ENCODE results near the gene AMER3.

Gene AMER3

DNA sequence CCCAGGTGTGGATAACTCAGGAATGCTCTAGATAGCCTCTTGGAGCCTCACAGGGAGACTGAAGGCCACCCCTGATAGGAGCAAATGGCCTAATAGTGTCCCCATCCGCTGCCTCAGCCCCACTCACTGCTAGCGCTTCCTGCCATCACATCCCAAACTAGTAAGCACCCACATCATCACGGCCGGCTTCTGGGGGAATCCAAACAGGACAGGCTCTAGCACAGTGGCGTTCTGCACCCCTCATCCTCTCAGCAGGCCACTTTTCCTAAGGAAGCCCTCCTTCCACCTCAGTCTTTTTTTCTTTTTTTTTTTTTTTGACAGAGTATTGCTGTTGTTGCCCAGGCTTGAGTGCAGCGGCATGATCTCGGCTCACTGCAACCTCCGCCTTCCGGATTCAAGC lies 6.3 kb upstream of the AMER3 start:
- no peak for DNase-seq
- in situ Hi-C loops (cut with HindIII; ENCODE audit: low pct_ligation_motif_present, low pct_unique_long_range_greater_than_20kb, low sequenced_read_pairs), result no loop called here

DNA sequence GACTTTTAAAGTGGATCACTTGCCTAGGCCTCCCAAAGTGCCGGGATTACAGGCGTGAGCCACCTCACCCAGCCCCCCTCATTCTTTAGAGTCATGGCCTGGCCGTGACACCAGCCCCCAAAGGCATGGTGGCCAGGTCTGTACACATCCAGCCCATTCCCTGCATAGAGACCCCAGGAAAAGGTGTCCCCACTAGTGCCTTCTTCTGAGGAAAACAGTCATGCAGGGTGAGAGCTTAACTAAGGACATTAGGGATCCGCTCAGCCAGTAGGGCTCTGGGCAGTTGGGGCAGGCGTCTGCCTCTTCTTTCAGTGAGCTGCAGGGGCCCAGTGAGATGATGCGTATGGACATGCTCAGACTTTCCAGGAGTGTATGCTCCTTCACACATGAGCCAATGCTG lies 5.7 kb upstream of the AMER3 start:
- in situ Hi-C loops (cut with HindIII; ENCODE audit: low pct_ligation_motif_present, low pct_unique_long_range_greater_than_20kb, low sequenced_read_pairs), result no loop called here

DNA sequence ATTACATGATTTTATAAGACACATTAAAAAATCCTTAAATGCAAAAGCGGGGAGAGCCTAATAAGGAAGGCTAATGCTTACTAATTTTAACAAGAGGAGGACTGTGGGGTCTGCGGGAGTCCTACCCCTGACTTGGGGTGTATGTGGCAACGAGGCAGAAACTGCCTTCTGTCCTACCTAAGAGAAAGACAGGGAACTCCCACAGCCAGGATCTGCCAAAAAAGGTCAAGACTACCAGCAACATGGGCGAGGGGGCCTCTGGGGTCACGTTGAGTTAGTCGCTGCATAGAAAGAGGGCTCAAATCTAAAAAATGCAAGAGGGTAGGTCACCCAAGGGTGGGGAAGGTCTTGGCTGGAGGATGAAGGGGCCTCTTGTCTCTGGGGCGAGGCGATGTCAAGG lies 529 bp upstream of the AMER3 start:
- in situ Hi-C loops (cut with HindIII; ENCODE audit: low pct_ligation_motif_present, low pct_unique_long_range_greater_than_20kb, low sequenced_read_pairs), result no loop called here
- DNase-seq, result no peak

More for the DNA sequence above, 5.7 kb upstream of the AMER3 start:
- no peak for DNase-seq

DNA sequence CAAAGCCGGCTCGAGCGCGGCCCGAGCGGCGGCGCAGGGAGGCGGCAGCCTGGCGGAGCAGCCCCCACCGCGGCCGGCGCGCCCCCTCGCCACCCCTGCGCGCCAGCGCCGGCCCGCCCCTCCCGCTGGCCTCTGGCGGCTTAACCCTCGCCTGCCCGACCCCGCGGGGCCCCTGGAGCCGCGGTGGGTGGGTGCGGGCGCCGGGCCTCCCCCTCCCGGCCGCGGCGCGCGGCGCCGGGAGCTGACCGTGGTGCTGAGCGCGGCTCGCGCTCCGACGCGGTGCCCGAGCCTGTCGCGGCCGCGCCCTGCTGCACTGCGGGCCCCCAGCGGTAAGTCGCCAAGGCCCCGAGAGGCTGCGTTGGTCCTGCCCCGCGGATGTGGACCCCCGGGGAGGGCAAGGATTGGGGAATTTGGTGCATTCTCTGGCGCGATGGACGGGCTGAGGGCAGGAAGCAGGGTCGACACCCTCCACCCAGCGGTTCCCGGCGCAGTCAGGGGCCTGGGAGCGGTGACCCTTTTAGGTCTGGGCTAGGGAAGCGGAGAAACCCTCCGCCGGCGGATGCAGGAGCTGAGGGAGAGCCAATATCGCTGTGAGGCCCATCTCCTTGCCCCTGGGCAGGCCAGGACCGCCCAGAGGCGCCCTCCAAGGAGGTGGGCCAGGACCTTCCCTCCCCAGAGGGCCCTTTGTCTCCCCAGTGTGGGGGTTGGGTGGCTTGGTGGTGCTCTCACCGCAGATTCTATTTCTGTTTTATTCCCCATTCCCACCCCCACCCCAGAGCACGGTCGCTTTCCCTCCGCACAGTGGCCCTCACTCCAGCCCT lies 923 bp downstream of the AMER3 start:
- peak; percentile 39 for DNase-seq

DNA sequence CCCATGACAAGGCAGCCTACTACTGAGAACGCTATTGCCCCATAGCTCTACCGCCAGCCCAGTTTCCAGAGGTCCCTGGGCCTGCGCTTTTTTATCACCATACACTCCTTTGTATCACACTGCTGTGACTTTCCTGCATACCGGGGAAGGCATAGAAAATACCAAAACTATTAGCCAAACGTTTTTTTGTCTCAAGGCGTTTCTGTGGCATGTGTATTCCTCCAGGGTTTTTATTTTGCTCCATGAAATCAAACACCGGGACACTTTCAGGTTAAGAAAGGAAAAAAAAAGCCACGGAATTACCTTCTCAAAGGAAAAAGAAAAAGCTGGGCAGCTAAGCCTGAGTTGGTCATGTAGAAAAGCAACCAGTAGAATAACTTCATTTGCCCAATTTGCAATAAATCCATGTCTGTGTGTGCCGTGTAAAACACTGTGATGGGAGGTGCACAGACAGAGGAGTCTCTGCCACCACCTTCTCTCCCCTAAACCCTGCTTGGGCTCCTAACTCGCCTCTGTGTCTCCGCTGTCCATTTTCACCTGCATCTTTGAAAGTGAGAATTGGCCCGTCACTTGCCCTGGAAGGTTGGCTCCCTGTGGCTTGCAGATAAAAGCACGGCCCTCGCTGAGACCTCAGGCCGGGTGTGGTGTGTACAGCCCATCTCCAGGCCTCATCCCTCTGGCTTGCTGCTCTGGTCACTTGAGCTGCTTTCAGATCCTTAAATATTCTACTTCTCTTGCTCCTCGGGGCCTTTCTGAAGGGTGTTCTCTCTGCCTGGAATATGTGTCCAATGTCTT lies 1.7 kb downstream of the AMER3 start:
- in situ Hi-C loops (cut with HindIII; ENCODE audit: low pct_ligation_motif_present, low pct_unique_long_range_greater_than_20kb, low sequenced_read_pairs), result no loop called here
- no peak for DNase-seq

More for the DNA sequence above, 923 bp downstream of the AMER3 start:
- in situ Hi-C loops (cut with HindIII; ENCODE audit: low pct_ligation_motif_present, low pct_unique_long_range_greater_than_20kb, low sequenced_read_pairs), result no loop called here

DNA sequence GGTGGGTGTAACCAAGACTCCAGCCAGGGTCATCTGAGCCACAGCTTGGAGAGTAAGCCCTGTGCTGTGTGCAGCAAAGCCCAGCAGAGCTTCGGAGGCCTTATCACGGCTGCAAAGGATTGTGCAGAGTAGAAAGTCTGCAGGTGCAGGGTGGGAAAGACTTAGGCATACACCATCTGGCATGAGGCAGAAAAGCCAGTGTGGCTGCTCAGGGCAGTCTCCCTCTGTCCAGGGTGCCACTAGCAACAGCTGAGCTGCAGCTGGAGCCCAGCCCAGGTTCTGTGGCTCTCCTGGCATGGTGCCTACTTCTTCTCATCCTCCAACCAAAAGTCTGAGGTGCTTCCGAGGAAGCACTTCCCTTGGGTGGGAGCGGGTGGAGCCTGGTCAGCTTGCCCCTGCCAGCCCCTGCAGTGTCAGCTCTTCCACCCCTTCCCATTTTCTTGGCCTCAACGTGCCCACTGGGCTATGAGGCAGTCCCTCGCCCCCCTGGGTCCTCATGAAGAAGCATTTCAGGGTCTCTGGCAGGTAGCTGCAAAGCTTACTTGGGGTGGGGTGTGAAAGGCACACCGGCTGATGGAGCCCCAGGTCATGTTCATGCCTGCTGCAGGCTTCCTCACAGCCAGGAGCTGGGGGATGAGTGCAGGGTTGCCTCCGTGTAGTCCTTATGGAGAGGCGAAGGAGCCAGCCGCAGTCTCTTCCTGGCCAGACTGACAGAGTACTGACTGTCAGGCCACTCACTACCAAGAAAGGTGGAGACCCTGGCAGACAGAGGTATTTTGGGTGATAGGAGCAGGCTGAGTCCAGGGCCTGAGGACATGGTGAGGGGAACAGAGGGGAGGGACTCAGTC lies 4.8 kb downstream of the AMER3 start:
- peak; percentile 32 for DNase-seq
- in situ Hi-C loops (cut with HindIII; ENCODE audit: low pct_ligation_motif_present, low pct_unique_long_range_greater_than_20kb, low sequenced_read_pairs), result no loop called here

DNA sequence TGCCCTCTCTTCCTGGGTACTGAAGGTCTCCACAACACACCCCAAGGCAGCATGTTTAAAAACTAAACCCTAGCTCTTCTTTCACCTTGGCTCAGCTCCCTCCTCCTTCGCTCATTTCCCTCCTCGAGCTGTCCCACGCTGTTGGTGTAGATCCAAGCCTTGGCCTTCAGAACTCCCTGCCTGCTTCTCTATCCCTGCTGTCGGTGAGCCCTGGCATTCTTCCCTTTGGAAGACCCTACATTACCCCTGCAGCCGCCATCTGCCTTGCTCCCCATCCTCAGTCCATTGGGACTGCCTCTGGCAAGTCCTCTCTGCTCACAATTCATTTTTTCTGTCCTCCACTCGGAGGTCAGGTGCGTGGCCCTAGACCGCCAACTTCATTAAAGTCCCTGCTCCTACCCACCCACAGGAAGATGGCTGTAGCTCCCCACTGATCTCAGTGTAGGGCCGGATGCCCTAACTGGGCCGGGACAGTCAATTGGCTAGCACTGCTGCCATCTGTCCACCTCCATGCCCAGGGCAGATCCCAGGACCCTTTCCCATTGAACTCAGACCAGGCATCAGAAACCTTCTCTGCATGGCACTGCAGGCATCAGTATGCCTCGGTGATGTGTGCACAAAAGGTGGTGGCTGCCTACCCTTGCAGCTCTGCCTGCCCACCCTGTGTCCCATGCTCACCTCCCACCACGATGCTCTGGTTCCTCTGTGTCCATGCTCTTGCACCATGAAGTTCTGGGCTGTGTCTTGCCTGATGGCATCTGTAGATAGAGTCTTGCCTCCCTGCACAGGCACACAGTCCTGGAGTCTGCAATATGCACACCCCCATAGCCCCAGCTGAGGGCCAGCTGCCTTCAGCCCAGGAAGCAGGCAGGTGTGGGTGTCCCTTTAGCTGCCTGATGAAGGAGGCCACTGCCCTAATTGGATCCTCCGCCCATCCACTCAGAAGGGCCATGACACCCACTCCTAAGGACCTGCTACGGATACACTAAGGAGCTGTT lies 5.7 kb downstream of the AMER3 start:
- in situ Hi-C loops (cut with HindIII; ENCODE audit: low pct_ligation_motif_present, low pct_unique_long_range_greater_than_20kb, low sequenced_read_pairs), result no loop called here
- DNase-seq, result no peak

DNA sequence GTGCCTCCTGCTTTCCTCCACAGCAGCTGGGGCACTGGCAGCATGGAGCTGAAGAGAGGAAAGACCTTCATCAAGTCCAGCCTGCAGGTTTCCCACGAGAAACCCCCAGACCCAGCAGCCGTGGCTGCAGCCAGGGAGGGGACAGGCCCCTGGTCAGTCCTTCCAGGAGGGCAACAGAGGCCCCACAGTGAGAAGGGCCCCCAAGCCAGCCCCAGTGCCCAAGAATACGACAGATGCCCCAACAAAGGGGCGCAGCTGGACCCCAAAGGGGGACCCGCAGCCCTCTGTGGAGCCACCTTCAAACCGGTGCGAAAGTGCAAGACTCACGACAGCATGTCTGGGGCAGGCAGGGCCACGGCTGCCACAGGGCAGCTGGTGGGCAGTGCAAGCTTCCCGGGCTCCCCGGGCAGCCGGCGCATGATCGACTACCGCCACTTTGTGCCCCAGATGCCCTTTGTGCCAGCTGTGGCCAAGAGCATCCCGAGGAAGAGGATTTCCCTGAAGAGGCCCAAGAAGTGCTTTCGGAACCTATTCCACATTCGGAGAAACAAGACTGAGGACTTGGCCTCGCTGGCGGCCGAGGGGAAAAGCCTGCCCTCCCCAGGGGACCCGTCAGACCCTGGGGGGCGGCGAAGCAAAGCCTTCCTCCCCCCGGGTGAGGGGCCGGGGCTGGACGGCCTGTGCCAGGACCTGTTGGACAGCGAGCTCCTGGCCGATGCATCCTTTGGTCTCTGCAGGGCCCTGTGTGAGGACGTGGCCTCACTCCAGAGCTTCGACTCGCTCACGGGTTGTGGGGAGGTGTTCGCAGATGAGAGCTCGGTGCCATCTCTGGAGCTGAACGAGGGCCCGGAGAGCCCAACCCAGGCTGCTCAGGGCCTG lies 6.9 kb downstream of the AMER3 start:
- no peak for DNase-seq
- in situ Hi-C loops (cut with HindIII; ENCODE audit: low pct_ligation_motif_present, low pct_unique_long_range_greater_than_20kb, low sequenced_read_pairs), result no loop called here

DNA sequence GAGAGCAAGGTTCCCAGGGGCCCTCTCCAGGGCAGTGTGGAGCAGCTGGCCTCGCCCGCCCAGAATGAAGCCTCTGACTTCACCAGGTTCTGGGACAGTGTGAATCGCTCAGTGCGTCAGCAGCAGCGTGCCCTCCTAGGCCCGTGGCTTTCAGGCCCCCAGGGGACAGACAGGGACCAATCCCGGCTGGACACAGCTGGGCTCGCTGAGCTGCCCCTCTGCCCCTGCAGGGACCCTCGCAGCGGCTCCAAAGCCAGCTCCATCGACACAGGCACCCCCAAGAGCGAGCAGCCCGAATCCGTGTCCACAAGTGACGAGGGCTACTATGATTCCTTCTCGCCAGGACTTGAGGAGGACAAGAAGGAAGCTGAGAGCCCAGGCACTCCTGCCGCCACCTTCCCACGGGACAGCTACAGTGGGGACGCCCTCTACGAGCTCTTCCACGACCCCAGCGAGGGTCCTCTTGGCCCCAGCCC lies 7.6 kb downstream of the AMER3 start:
- in situ Hi-C loops (cut with HindIII; ENCODE audit: low pct_ligation_motif_present, low pct_unique_long_range_greater_than_20kb, low sequenced_read_pairs), result no loop called here
- no peak for DNase-seq

DNA sequence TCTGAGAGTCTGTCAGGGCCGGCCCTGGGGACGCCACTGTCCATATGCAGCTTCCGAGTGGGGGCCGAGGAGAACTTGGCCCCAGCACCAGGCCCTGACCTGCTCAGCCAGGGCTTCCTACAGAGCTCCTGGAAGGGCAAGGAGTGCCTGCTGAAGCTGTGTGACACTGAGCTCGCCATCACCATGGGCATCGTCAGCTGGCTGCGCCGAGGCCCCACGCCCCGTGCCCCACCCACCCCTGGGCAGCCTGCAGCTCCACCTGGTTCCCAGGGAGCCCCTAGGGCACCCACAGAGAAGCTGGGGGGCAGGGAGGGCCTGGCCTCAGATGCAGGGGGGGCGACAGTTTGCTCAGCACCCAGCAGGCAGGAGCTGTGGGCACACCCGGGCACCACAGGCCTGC lies 8.1 kb downstream of the AMER3 start:
- DNase-seq, result no peak
- in situ Hi-C loops (cut with HindIII; ENCODE audit: low pct_ligation_motif_present, low pct_unique_long_range_greater_than_20kb, low sequenced_read_pairs), result no loop called here

DNA sequence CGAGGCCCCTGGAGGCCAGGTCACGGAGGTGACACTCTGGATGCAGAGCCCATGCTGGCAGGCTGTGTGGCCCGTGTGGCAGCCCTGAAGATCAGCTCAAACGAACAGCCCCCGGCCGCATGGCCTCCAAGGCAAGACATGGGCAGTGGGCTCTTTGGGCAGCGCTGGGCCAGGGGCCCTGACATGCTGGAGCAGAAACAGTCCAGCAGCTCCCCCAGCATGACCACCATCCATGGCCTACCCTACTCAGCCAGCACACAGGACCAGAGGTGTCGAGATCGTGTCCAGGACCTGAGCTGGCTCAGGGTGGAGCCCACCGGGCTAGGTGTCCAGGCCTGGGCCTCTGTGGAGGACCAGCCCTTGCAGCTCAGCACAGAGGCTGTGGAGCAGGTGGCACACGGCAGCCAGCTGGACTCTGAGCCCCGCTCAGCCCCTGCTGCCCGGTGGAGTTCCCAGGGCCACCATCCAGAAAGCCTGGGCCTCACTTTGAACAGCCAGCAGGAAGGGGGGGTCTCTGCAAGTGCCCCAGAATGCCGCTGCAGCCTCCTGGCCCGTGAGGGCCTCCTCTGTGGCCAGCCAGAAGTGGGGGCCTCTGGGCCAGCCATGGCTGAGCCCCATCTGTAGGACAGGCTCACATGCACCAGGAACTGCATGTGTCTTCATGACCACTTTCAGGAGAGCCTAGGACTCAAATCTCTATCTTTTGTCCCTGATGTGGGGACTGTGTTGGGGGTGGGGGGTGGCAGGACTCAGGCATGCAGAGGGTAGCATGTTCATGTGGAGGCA lies 8.9 kb downstream of the AMER3 start:
- DNase-seq, result no peak
- in situ Hi-C loops (cut with HindIII; ENCODE audit: low pct_ligation_motif_present, low pct_unique_long_range_greater_than_20kb, low sequenced_read_pairs), result no loop called here

DNA sequence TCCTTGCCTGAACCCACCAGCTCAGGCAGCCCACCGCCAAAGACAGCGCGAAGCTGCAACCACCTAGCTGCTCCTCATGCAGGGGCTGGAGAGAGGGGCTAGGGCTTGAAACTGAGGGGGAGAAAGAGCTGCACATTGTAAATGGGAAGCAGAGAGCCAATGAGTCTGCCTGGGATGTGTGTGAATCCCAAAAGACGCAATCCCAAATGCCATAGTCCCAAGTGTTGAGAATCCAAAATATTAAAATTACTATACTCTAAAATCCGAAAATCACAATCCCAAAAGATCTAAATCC lies 9.4 kb downstream of the AMER3 start:
- in situ Hi-C loops (cut with HindIII; ENCODE audit: low pct_ligation_motif_present, low pct_unique_long_range_greater_than_20kb, low sequenced_read_pairs), result no loop called here
- no peak for DNase-seq

DNA sequence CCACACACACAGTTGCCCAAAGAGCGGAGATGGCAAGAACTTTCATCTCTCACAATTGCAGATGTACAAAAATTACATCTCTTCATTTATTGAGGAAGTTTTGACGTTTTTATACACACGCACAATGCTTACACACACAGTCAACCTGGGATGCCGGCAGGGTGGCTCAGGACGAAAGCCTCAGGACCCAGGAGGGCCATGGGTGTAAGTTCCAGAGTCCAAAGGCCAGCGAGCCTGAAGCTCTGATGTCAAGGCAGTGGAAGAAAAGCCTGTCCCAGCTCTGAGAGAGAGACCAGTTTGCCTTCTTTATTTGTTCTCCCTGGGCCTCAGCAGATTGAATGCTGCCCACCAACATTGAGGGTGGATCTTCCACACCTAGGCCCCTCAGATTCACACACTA lies 10.1 kb downstream of the AMER3 start:
- no peak for DNase-seq
- in situ Hi-C loops (cut with HindIII; ENCODE audit: low pct_ligation_motif_present, low pct_unique_long_range_greater_than_20kb, low sequenced_read_pairs), result no loop called here

DNA sequence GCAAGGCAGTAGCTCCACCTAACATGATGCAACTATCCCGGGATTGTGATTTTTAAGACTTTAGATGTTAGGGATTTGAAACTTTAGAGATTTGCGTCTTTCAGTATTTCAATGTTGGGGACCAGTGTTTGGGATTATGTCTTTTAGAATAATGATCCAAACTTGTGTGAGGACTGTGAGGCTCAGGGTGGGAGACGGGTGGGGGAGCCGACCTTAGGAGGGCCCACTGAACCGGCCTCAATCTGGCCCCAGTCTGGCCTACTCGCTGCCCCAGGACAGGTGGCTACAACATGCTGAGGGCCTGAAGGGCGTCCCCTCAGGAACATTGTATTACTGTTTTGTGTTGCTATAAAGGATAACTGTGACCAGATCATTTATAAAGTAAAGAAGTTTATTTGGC lies 10.7 kb downstream of the AMER3 start:
- in situ Hi-C loops (cut with HindIII; ENCODE audit: low pct_ligation_motif_present, low pct_unique_long_range_greater_than_20kb, low sequenced_read_pairs), result no loop called here

DNA sequence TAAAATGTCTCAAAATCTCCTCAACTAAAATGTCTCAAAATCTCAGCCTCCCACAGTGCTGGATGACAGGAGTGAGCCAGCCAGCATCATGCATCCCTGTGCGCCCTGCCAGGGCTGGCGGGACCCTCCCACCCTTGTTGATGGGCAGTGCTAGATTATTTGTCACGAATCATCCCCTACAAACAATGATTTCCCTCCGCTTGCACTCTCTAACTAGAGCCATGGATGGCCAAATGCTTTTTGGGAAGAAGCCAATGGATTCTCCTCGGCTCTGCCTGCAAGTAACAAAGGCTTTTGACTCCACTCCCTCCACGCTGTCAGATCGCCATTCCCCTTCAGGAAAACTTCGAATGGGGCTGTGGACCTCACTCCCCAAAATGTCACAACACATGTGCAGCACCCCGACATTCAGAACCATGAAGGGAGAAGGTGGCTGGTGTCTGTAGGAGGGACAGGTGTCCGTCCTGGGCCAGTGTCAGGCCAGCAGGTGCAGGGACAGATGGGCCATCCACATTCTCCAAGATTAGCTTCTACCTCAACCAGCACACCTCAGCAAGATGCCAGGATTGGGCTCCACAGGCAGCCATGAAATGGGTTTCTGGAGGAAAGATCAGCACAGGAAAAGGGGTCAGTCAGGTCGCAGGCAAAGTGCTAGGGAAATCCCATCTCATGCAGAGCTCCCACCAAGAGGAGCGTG lies 11.5 kb downstream of the AMER3 start:
- DNase-seq, result no peak
- in situ Hi-C loops (cut with HindIII; ENCODE audit: low pct_ligation_motif_present, low pct_unique_long_range_greater_than_20kb, low sequenced_read_pairs), result no loop called here

More for the DNA sequence above, 10.7 kb downstream of the AMER3 start:
- DNase-seq, result no peak

DNA sequence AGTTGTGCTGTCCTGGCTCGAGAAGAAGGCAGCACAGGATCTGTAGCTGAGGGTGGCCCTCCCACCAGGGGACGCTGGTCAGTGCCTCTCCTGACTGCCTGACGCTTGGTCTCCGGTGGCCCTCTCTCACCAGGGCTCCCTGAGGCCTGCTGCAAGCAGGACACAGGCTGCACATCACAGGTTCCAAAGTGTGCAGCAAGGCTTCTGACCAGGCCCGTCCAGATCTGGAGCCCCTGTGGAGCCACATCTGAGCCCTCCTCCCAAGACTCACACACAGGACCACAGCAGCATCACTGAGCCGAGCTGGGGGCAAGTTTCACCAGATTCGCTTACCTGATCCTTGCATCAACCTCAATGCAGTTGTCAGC lies 12.1 kb downstream of the AMER3 start:
- no peak for DNase-seq
- in situ Hi-C loops (cut with HindIII; ENCODE audit: low pct_ligation_motif_present, low pct_unique_long_range_greater_than_20kb, low sequenced_read_pairs), result no loop called here

Data from ACHN (cell line).